Stomach (tissue), 4 donors: ENCODE results near the gene TMEM213.

Experiments used
- CTCF ChIP-seq, 7 experiments: fragments of 450-650 bp in 4 of 7; fragments of 200-600 bp in 3 of 7; sonication (generic) in 3 of 7; IDR thresholded peaks; one replicate each; pipeline ENCODE4 v1.5.1; 2016 to 2019; ENCODE audit warnings: antibody characterized with exemption in 7 of 7, control low read depth in 2 of 7, mild to moderate bottlenecking in 1 of 7
- POLR2A ChIP-seq, 4 donors: fragments of 450-650 bp; IDR thresholded peaks; one replicate each; pipeline ENCODE4 v1.6.1; 2016; ENCODE audit warnings: antibody characterized with exemption in 4 of 4, control low read depth in 2 of 4, mild to moderate bottlenecking in 1 of 4, moderate library complexity in 1 of 4
- POLR2AphosphoS5 ChIP-seq, 3 donors: sonication (generic); formaldehyde crosslinking; IDR thresholded peaks; one replicate each; pipeline ENCODE4 v1.6.1; 2016; ENCODE audit warnings: antibody characterized with exemption in 3 of 3

DNA sequence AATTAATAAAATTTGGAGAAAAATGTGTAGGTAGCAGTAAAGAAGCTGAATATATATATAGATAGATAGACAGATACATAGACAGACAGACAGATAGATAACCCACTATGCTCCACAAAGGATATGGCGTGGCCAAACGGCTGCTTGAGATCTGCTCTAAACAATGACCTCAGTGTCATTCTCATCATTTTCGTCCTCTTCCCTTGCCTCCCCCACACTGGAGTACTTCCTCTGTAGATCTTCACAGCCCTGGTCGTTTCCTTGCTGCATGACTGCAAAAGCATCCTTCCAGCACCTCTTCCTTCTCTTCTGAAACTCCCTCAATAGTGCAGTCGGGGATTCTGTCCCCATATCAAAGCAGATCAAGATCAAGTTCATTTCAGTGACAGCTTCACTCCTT is 35.8 kb downstream of the TMEM213 start:
- TF ChIP-seq CTCF (IDR thresholded peaks at IDR 0.05) (no peak), POLR2A (IDR thresholded peaks at IDR 0.05) (no peak), POLR2AphosphoS5 (IDR thresholded peaks at IDR 0.05) (no peak)
